Head of caudate nucleus (tissue), 42 donors: ENCODE measurements around the gene ZNF718.
A peak's percentile ranks its signal among the peaks of the same experiment; 100 is the strongest.
"Not testable (repeated sequence)": the region's sequence is repeated elsewhere in the genome, so short reads cannot be mapped to it uniquely, and the experiment has no call there.

Source experiments
- DNase-seq, 42 donors: peaks; one replicate each; pipeline versions ENCODE4 v3.0.0 to v3.0.0-alpha.2; 2020 to 2021; ENCODE audit warnings: mixed read lengths in 7 of 42
- intact Hi-C: fragments of 100-400 bp; cut with DNase I; formaldehyde crosslinking; loops from one replicate; pipeline ENCODE4 v1.15.0; 2022

Gene ZNF718

DNA sequence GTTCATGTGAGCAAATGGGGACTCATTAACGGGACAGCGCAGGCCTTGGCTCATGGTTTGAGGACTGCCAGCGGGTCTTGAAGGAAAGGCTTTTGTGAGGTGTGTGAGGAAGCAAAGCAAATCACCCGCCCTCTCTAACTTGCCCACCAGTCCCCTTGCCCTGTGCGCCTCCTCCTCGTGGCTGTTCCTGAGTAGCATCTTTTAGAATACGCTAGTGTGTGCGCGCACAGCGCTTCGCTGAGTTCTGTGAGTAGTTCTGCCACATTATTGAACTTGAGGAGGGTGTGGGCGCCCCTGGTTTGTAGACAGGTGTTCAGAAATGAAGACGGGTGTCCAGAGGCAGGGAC, 88.9 kb downstream of the ZNF718 start:
- intact Hi-C loops, result not testable (repeated sequence)
- peak in 35 of 42 donors; percentile 3 to 61 (median 28) for DNase-seq
